SU-DHL-6 (cell line): Measurements from ENCODE around the gene SLC3A2.

ENCODE experiments used
- H2AFZ ChIP-seq: fragments of 200-600 bp; sonication (generic); 2 replicates; pipeline ENCODE4 v1.6.1; 2014; ENCODE audit warnings: low read depth, mild to moderate bottlenecking, moderate library complexity, mixed read lengths, antibody characterized with exemption, low read length; ENCODE audit not compliant: severe bottlenecking
- H3F3A ChIP-seq: fragments of 200-600 bp; shearing (Covaris generic); 2 replicates; pipeline ENCODE4 v1.6.0; 2016; ENCODE audit warnings: antibody characterized with exemption, mild to moderate bottlenecking; ENCODE audit not compliant: insufficient read depth
- H3K27ac ChIP-seq: fragments of 200-600 bp; sonication (generic); 2 replicates; pipeline ENCODE4 v1.5.1; 2016; ENCODE audit warnings: low read depth, mild to moderate bottlenecking, low read length, moderate library complexity, mixed read lengths
- H3K27me3 ChIP-seq: fragments of 200-600 bp; sonication (generic), shearing (Covaris generic); 2 replicates; pipeline ENCODE4 v1.6.0; 2014; ENCODE audit warnings: mild to moderate bottlenecking, low read length
- H3K36me3 ChIP-seq: fragments of 200-600 bp; sonication (generic); 2 replicates; pipeline ENCODE4 v1.6.1; 2014; ENCODE audit warnings: mild to moderate bottlenecking, low read length, mixed read lengths
- H3K4me2 ChIP-seq: fragments of 300-600, 200-600 bp; shearing (Covaris generic), sonication (generic); 2 replicates; pipeline ENCODE4 v1.6.0; 2014; ENCODE audit warnings: low read length, low read depth, mild to moderate bottlenecking; ENCODE audit not compliant: poor library complexity, severe bottlenecking
- H3K4me3 ChIP-seq: fragments of 200-600 bp; sonication (generic); 2 replicates; pipeline ENCODE4 v1.5.1; 2014; ENCODE audit warnings: antibody characterized with exemption, low read length, mild to moderate bottlenecking, mixed read lengths; ENCODE audit not compliant: insufficient read depth, poor library complexity, severe bottlenecking
- H3K79me2 ChIP-seq: fragments of 200-600 bp; sonication (generic); 2 replicates; pipeline ENCODE4 v1.6.1; 2014; ENCODE audit warnings: mild to moderate bottlenecking, low read length, moderate library complexity; ENCODE audit not compliant: insufficient read depth
- H3K9ac ChIP-seq: fragments of 200-600 bp; sonication (generic); 2 replicates; pipeline ENCODE4 v1.7.0; 2014; ENCODE audit warnings: mild to moderate bottlenecking, low read length
- H3K9me2 ChIP-seq: fragments of 200-600 bp; sonication (generic); replicated peaks from 2 replicates; pipeline ENCODE4 v1.6.1; 2014; ENCODE audit warnings: low read length; ENCODE audit not compliant: insufficient read depth
- H3K9me3 ChIP-seq: fragments of 200-600 bp; sonication (generic); 2 replicates; pipeline ENCODE4 v1.6.1; 2014; ENCODE audit warnings: low read length, mixed read lengths; ENCODE audit not compliant: insufficient read depth
- H4K20me1 ChIP-seq: fragments of 200-600 bp; sonication (generic); 2 replicates; pipeline ENCODE4 v1.6.1; 2014; ENCODE audit warnings: low read depth, mild to moderate bottlenecking, antibody characterized with exemption, low read length, moderate library complexity, mixed read lengths
- EZH2phosphoT487 ChIP-seq: fragments of 200-600 bp; sonication (generic), shearing (Covaris generic); conservative IDR thresholded peaks from 2 replicates; pipeline ENCODE4 v1.6.1; 2018; ENCODE audit warnings: mild to moderate bottlenecking, antibody characterized with exemption, low read length, moderate library complexity, mixed read lengths
- TF ChIP-seq, protein P1 (sequence below): fragments of 200-600 bp; sonication (generic); IDR thresholded peaks from one replicate; pipeline ENCODE4 v1.5.1; 2017; ENCODE audit warnings: antibody characterized with exemption, mild to moderate bottlenecking, low read length, moderate library complexity; ENCODE audit not compliant: insufficient read depth, poor library complexity, severe bottlenecking

Gene SLC3A2

DNA sequence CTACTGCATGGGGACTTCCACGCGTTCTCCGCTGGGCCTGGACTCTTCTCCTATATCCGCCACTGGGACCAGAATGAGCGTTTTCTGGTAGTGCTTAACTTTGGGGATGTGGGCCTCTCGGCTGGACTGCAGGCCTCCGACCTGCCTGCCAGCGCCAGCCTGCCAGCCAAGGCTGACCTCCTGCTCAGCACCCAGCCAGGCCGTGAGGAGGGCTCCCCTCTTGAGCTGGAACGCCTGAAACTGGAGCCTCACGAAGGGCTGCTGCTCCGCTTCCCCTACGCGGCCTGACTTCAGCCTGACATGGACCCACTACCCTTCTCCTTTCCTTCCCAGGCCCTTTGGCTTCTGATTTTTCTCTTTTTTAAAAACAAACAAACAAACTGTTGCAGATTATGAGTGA, 7.7 kb downstream of the SLC3A2 start:
- peaks cover 6% of the 10 kb centered on the region for H3K79me2 ChIP-seq
- no peak overlapping the region for H3K4me3 ChIP-seq
- no peaks in the 10 kb centered on the region for H3K9me2 ChIP-seq
- H4K20me1 ChIP-seq, result peaks cover 5% of the 10 kb centered on the region; the same call in 1 of the 2 replicates
- H3K27ac ChIP-seq, result no peak overlapping the region
- peaks cover 26% of the 10 kb centered on the region for H3F3A ChIP-seq
- no peaks in the 10 kb centered on the region for H3K27me3 ChIP-seq
- H3K9ac ChIP-seq, result no peak overlapping the region
- H2AFZ ChIP-seq, result no peak overlapping the region
- no peaks in the 10 kb centered on the region for H3K9me3 ChIP-seq
- no peak overlapping the region for H3K4me2 ChIP-seq
- TF ChIP-seq, protein P1, sequence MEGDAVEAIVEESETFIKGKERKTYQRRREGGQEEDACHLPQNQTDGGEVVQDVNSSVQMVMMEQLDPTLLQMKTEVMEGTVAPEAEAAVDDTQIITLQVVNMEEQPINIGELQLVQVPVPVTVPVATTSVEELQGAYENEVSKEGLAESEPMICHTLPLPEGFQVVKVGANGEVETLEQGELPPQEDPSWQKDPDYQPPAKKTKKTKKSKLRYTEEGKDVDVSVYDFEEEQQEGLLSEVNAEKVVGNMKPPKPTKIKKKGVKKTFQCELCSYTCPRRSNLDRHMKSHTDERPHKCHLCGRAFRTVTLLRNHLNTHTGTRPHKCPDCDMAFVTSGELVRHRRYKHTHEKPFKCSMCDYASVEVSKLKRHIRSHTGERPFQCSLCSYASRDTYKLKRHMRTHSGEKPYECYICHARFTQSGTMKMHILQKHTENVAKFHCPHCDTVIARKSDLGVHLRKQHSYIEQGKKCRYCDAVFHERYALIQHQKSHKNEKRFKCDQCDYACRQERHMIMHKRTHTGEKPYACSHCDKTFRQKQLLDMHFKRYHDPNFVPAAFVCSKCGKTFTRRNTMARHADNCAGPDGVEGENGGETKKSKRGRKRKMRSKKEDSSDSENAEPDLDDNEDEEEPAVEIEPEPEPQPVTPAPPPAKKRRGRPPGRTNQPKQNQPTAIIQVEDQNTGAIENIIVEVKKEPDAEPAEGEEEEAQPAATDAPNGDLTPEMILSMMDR, result no peak
- TF ChIP-seq EZH2phosphoT487, result no peak
- peaks cover 39% of the 10 kb centered on the region for H3K36me3 ChIP-seq

DNA sequence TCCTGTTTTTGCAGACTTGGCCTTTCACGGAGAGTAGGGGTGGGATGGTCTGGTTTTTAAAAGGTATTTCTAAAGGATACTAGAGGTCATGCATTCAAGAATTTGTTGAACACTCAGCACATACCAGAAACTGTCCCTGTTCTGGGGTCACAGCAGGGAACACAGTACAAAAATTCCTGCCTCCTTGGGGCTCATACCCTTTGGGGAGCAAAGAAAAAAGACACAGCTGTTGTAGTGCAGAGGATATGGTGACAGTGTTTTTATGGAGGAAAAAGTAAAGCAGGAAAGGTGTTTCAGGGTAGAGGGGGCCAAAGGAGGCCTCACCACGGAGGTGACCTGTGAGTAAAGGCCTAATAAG, 8.4 kb downstream of the SLC3A2 start:
- Histone ChIP-seq H3K36me3 (peaks cover 32% of the 10 kb centered on the region), H3K9me3 (no peaks in the 10 kb centered on the region), H3K79me2 (peaks cover 4% of the 10 kb centered on the region; the same call in 1 of the 2 replicates), H3K9me2 (no peaks in the 10 kb centered on the region), H3K4me2 (no peak overlapping the region), H3F3A (peaks cover 26% of the 10 kb centered on the region), H2AFZ (no peak overlapping the region), H3K9ac (no peak overlapping the region), H3K27me3 (no peaks in the 10 kb centered on the region), H3K4me3 (no peak overlapping the region), H3K27ac (no peak overlapping the region), H4K20me1 (peaks cover 5% of the 10 kb centered on the region; the same call in 1 of the 2 replicates)
- TF ChIP-seq, protein P1, result no peak
- no peak for TF ChIP-seq EZH2phosphoT487

DNA sequence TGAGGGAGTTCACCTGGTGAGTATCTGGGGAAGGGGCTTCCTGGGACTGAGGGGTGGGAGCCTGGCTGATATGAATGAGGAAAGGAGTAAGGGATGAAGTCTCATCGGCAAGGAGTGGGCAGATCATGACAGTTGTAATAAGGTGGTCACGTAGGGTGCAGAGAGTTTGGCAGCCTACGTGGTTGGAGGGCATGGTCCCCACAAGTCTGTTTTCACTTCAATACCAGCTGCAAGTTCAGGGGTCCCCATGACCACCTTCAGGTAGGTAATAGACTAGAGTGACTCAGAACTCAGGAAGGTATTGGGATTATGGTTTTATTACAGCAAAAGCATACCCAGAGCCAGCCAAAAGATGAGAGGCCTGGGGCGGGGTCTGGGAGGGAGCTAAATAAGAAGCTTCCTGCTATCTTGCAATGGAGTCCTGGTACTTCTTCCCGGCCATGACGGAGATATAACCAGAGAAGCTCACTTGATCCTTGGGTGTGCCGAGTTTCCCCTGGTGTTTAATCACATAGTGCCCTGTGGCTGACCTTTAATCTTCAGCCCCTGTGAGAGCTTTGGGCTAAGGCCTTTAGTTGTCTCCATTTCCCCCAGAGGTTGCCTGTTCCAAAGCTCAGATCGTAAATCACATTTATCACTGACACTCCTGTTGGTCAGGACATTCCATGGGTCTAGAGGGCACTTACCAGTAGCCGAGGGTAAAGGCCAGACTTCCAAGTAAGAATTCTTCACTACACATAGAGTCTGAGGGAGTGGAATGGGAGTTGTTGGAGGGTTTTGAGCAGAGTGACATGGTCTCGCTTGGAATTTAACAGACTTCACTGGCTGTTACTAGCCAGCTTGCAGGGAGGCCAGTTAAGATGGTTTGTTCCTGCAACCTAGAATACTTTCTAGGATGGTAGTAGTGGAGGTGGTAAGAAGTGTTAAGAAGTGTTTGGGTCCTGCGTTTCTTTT, 9.1 kb downstream of the SLC3A2 start:
- peaks cover 26% of the 10 kb centered on the region for H3K36me3 ChIP-seq

More for the DNA sequence above, 9.1 kb downstream of the SLC3A2 start:
- TF ChIP-seq, protein P1, result no peak
- no peak for TF ChIP-seq EZH2phosphoT487
- Histone ChIP-seq H3K27ac (no peak overlapping the region), H3K9me2 (no peaks in the 10 kb centered on the region), H2AFZ (no peak overlapping the region), H3K79me2 (no peaks in the 10 kb centered on the region), H3K4me2 (no peak overlapping the region), H3F3A (peaks cover 26% of the 10 kb centered on the region), H3K9ac (no peak overlapping the region), H3K4me3 (no peak overlapping the region), H3K9me3 (no peaks in the 10 kb centered on the region), H4K20me1 (peaks cover 5% of the 10 kb centered on the region; the same call in 1 of the 2 replicates), H3K27me3 (no peaks in the 10 kb centered on the region)
